DND-41 (cell line): ENCODE data around the gene NOTCH4.

Experiments
- CTCF ChIP-seq: IDR thresholded peaks from 2 replicates; pipeline ENCODE4 v1.5.1; 2012; ENCODE audit warnings: borderline replicate concordance, low read length, moderate library complexity, mild to moderate bottlenecking; ENCODE audit not compliant: poor library complexity, severe bottlenecking; ENCODE audit errors: extremely low read depth
- EZH2 ChIP-seq: IDR thresholded peaks from 3 replicates; pipeline ENCODE4 v1.6.1; 2012; ENCODE audit warnings: borderline replicate concordance, low read depth, mild to moderate bottlenecking, moderate library complexity, low read length, inconsistent platforms; ENCODE audit not compliant: severe bottlenecking

- TF ChIP-seq CTCF: no peak
- no peak for TF ChIP-seq EZH2
These were observed 40.8 kb downstream of the NOTCH4 start for GRCh38 chr6:32183030-32183429.
